ENCODE results near the gene TMEM128. TPM values are rescaled to one million over a fixed set of nuclear protein-coding genes. Genes with fewer than 3 reads are reported as not detected.

The TMEM128 gene
- total and polyA plus RNA-seq, 2 of the 13 experiments (the other 11 are each of a cell fraction or from before 2014, with no cell fraction given), result 19.4 to 27.9 TPM

DNA sequence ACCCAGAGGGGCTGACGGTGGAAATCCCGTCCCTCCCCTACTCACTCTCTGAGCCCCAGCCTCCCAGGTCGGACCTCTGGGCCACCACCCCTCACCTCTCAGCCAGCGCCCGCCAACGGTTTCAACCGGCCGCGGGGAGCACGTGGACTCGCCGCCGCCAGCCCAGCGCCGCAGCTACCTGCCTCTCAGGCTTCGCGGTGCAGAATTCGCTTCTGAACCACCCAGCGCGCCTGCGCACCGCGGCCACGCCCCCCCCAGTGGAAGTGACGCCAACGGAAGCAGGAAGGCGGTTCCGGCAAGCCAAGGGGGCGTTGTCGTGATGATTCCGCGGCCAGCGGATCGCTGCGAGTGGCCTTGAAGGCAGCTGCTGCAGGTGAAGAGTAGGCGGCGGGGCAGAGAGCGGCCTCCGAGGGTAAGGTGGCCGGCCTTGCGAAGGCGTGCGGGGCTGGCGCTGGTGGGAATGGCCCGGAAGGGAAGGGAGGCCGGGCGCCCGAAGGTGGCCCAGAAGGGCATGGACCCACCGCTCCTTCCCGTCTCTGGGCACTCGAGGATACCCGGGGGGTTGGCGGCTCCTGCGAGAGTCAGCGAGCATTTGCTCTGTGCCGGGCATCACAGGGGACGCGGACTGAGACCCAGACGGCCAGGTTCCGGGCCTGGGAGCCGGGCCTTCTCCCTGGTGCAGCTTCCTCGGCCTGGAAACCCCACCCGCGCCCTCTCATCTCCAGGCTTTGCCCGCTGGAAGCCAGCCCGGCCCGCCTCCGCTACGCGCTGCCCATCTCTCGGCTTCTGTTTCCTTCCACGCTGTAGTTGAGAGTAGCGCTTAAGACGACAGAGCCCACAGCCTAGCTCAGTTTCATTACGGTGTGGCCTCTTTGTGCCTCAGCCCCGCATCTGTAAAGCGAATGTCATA is 42.2 kb upstream of the TMEM128 start, which contains the start of the genes LYAR and ZBTB49 (continued):
- TF ChIP-seq, protein P1, sequence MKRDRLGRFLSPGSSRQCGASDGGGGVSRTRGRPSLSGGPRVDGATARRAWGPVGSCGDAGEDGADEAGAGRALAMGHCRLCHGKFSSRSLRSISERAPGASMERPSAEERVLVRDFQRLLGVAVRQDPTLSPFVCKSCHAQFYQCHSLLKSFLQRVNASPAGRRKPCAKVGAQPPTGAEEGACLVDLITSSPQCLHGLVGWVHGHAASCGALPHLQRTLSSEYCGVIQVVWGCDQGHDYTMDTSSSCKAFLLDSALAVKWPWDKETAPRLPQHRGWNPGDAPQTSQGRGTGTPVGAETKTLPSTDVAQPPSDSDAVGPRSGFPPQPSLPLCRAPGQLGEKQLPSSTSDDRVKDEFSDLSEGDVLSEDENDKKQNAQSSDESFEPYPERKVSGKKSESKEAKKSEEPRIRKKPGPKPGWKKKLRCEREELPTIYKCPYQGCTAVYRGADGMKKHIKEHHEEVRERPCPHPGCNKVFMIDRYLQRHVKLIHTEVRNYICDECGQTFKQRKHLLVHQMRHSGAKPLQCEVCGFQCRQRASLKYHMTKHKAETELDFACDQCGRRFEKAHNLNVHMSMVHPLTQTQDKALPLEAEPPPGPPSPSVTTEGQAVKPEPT (CRISPR knock-in tag; IDR thresholded peaks at IDR 0.05; ENCODE audit: low read depth), result peak; percentile 72
- TF ChIP-seq ZNF891 (CRISPR knock-in tag; IDR thresholded peaks at IDR 0.05), result peak; percentile 91
- TF ChIP-seq KDM3A (CRISPR knock-in tag; IDR thresholded peaks at IDR 0.05; ENCODE audit: low read depth), result 0 out of 2 replicates have a peak, but pooled peaks have one; percentile 52
- TF ChIP-seq, protein P2, sequence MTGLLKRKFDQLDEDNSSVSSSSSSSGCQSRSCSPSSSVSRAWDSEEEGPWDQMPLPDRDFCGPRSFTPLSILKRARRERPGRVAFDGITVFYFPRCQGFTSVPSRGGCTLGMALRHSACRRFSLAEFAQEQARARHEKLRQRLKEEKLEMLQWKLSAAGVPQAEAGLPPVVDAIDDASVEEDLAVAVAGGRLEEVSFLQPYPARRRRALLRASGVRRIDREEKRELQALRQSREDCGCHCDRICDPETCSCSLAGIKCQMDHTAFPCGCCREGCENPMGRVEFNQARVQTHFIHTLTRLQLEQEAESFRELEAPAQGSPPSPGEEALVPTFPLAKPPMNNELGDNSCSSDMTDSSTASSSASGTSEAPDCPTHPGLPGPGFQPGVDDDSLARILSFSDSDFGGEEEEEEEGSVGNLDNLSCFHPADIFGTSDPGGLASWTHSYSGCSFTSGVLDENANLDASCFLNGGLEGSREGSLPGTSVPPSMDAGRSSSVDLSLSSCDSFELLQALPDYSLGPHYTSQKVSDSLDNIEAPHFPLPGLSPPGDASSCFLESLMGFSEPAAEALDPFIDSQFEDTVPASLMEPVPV (CRISPR knock-in tag; IDR thresholded peaks at IDR 0.05), result peak; percentile 69
- peak; percentile 75; the same call in 1 of the 2 replicates for TF ChIP-seq KLF6 (CRISPR knock-in tag; IDR thresholded peaks at IDR 0.05)
- TF ChIP-seq MEIS1 (CRISPR knock-in tag; IDR thresholded peaks at IDR 0.05; ENCODE audit: borderline replicate concordance), result no peak; the same call in 1 of the 2 replicates
- TF ChIP-seq ZBTB7A (CRISPR knock-in tag; IDR thresholded peaks at IDR 0.05), result no peak; the same call in 1 of the 2 replicates
- TF ChIP-seq DR1 (CRISPR knock-in tag; IDR thresholded peaks at IDR 0.05), result peak; percentile 84
- peak; percentile 89; the same call in 1 of the 2 replicates for TF ChIP-seq KDM2A (CRISPR knock-in tag; IDR thresholded peaks at IDR 0.05; ENCODE audit: borderline replicate concordance, low read depth)
- TF ChIP-seq, protein P3, sequence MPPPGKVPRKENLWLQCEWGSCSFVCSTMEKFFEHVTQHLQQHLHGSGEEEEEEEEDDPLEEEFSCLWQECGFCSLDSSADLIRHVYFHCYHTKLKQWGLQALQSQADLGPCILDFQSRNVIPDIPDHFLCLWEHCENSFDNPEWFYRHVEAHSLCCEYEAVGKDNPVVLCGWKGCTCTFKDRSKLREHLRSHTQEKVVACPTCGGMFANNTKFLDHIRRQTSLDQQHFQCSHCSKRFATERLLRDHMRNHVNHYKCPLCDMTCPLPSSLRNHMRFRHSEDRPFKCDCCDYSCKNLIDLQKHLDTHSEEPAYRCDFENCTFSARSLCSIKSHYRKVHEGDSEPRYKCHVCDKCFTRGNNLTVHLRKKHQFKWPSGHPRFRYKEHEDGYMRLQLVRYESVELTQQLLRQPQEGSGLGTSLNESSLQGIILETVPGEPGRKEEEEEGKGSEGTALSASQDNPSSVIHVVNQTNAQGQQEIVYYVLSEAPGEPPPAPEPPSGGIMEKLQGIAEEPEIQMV (CRISPR knock-in tag; IDR thresholded peaks at IDR 0.05; ENCODE audit: low read depth), result no peak
- TF ChIP-seq HNF4A (CRISPR knock-in tag; IDR thresholded peaks at IDR 0.05), result no peak
- TF ChIP-seq, protein P4, sequence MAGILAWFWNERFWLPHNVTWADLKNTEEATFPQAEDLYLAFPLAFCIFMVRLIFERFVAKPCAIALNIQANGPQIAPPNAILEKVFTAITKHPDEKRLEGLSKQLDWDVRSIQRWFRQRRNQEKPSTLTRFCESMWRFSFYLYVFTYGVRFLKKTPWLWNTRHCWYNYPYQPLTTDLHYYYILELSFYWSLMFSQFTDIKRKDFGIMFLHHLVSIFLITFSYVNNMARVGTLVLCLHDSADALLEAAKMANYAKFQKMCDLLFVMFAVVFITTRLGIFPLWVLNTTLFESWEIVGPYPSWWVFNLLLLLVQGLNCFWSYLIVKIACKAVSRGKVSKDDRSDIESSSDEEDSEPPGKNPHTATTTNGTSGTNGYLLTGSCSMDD (CRISPR knock-in tag; IDR thresholded peaks at IDR 0.05), result no peak
- no peak for TF ChIP-seq PRPF4 (IDR thresholded peaks at IDR 0.05; ENCODE audit: low read depth, low read length, poor library complexity, severe bottlenecking)
- no peak for TF ChIP-seq SRSF4 (IDR thresholded peaks at IDR 0.05; ENCODE audit: low read depth, low read length, poor library complexity, severe bottlenecking)
- TF ChIP-seq, protein P5, sequence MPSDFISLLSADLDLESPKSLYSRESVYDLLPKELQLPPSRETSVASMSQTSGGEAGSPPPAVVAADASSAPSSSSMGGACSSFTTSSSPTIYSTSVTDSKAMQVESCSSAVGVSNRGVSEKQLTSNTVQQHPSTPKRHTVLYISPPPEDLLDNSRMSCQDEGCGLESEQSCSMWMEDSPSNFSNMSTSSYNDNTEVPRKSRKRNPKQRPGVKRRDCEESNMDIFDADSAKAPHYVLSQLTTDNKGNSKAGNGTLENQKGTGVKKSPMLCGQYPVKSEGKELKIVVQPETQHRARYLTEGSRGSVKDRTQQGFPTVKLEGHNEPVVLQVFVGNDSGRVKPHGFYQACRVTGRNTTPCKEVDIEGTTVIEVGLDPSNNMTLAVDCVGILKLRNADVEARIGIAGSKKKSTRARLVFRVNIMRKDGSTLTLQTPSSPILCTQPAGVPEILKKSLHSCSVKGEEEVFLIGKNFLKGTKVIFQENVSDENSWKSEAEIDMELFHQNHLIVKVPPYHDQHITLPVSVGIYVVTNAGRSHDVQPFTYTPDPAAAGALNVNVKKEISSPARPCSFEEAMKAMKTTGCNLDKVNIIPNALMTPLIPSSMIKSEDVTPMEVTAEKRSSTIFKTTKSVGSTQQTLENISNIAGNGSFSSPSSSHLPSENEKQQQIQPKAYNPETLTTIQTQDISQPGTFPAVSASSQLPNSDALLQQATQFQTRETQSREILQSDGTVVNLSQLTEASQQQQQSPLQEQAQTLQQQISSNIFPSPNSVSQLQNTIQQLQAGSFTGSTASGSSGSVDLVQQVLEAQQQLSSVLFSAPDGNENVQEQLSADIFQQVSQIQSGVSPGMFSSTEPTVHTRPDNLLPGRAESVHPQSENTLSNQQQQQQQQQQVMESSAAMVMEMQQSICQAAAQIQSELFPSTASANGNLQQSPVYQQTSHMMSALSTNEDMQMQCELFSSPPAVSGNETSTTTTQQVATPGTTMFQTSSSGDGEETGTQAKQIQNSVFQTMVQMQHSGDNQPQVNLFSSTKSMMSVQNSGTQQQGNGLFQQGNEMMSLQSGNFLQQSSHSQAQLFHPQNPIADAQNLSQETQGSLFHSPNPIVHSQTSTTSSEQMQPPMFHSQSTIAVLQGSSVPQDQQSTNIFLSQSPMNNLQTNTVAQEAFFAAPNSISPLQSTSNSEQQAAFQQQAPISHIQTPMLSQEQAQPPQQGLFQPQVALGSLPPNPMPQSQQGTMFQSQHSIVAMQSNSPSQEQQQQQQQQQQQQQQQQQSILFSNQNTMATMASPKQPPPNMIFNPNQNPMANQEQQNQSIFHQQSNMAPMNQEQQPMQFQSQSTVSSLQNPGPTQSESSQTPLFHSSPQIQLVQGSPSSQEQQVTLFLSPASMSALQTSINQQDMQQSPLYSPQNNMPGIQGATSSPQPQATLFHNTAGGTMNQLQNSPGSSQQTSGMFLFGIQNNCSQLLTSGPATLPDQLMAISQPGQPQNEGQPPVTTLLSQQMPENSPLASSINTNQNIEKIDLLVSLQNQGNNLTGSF (CRISPR knock-in tag; IDR thresholded peaks at IDR 0.05), result peak; percentile 62; the same call in 1 of the 2 replicates
- TF ChIP-seq SRY (CRISPR knock-in tag; IDR thresholded peaks at IDR 0.05), result peak; percentile 87; the same call in 1 of the 2 replicates

Measured in HepG2 (cell line).